GM18867 (cell line): Measurements from ENCODE around the gene RNF220.

Experiments
- ATAC-seq: cut with Tn5 transposase; IDR thresholded peaks from one replicate; pipeline ENCODE4 v1.9.1; 2021; ENCODE audit warnings: mild to moderate bottlenecking, moderate library complexity; ENCODE audit not compliant: unreplicated experiment

The RNF220 gene

DNA sequence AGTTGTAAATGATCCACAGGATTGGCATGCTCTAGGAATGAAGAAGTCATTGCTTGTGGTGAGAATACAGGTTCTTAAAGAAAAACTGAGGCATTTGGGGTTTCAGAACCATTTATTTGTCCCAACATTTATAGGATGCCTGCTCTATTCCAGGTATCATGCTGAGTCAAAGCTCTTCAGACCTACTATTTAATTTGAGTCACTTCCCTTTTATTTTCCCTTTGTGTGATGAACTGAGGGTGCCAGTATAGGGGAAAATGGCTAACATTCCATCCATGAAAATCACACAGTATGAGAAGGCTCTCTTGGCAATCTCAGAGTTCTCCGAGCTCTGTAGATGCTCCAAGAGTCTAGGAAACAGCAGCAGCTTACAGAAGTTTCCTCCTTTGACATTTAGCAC lies 110.4 kb downstream of the RNF220 start:
- no peak for ATAC-seq

DNA sequence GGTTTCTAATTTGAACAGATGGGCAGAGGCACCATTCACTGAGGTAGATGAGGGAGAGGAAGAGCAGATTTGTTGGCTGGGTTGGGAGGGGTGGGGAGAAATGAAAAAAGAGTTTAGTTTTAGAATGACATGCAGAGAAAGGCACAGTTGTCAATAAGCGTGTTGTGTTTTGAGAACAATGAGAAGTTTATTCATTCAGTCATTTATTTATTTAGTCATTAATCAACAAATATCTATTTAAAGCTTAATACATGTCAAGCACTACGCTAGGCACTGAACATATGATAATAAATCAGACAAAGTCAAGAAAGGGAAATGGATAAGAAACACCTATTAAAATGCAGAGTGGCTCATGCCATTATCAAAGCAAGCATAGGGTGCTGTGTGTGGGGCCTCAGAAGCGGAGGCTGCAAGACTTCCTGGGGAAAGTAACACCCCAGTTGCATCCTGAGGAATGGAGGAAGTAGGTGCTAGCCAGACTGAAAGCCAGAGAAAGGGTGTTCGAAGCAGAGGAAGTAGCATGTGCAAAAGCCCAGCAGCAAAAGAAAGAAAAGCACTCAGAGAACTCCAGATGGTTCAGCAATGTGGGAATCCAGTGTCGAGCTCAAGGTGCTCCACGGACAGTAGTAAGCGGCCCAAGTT lies 114.1 kb downstream of the RNF220 start:
- ATAC-seq, result no peak

DNA sequence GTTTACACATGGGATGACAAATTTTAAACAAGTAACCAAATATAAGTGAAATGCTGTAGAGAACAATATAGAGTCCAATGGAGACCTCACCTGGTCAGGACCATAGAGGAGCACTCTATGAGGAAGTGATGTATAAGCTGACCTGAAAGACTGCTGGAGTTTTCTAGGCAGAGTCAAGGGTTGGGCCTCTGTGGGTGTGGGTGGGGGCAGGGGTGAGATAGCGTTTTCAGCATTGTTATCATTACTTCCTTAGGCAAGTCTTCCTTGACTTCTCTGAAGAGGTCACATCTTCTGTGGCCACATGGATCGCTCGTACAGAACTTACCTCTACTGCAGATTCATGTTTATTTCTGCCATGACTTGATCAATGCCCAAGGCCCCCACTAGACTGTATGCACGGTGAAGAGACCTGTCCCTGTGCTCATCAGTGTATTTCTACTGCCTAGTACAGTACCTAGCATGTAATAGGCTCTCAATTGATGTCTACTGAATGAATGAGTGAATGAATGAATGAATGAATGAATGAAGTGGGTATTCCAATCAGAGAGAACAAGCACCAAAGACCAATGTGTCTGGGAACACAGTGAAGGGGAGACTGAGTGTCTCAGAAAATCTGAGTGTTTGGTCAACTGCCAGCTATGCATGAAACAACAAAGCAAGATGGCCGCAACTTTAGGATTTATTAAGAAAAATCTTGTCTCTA lies 116.5 kb downstream of the RNF220 start:
- no peak for ATAC-seq

DNA sequence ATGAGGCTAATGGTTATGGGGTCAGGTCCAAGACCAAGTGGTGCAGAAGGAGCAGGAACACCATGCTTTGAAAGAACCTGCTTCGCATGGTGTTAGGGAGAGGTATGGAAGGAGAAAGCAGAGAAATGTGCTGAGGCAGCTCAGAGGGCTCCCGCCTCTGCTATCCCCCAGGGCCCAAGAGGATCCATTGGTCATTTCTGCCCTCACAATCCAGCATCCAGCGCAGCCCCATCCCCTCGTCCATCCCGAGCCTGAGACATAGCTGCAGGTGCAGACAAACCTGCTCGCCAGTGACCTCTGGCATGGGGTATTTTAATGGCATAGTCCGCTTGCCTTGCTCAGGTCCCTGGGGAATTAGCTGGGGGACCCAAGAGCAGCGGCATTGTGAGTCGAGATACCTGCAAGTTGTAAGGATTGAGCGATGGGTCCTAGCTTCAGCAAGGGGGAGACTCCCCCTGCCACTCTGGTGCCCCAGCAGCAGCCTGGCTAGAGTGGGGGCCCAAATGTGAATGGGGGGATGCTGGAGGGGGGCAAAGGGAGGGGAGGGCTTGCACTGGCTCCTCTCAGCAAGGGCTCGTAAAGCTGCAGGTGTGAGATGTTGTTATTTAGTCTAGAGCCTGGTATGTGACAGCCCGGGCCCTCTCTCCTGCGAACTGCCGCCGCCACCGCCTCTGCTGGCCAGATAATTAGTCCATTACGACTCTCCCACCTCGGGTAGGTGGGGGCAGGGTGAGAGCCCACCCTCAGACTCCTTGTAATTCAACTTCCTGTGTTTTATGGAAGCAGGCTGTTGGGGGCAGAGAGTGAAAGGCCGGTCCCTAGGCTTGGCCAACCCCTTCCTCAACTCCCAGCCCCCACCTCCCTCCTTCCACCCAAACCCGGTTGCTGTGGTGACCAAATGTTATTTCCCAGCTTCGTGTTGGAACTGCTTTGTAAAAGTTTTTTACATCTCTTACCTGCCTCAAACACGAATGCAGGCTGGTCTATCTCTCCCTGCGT lies 118.8 kb downstream of the RNF220 start:
- no peak for ATAC-seq

DNA sequence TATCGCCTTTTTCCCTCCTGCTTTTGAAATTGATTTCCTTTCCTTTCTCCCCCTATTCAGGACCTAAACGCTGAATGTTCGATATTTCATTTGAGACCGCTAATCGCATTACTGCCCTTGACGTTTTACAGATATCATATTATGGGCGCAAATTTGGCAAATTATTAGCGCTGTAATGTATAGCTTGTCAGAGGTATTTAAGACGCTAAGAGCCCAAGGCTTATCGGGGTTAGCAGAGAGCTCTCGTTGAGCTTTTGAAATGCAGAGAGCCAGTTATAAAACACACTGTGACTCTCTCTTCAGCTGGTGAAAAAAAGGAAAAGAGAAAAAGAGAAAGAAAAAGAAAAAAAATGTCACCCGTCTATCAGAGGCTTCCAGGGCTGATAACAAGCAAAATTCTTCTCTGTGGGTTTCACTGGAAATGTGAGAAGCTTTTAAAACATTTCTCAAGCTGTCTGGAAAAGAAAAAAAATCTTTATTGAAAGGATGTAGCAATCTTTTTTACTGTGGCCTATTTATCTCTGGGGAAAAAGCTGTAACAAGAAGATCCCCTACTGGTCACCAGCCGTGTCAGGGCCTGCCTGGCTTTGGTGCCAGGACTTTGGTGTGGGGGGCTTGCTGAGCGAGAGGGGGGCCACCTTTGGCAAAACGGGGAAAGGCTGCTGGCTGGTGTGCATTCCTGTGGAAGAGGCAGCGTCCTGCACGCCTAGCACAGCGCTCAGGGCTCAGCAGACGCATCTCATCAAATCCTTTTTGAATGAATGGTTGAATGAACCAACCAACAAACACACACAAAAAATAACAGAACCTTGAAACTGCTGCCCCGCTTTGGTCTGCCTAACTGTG lies 119.8 kb downstream of the RNF220 start:
- no peak for ATAC-seq

DNA sequence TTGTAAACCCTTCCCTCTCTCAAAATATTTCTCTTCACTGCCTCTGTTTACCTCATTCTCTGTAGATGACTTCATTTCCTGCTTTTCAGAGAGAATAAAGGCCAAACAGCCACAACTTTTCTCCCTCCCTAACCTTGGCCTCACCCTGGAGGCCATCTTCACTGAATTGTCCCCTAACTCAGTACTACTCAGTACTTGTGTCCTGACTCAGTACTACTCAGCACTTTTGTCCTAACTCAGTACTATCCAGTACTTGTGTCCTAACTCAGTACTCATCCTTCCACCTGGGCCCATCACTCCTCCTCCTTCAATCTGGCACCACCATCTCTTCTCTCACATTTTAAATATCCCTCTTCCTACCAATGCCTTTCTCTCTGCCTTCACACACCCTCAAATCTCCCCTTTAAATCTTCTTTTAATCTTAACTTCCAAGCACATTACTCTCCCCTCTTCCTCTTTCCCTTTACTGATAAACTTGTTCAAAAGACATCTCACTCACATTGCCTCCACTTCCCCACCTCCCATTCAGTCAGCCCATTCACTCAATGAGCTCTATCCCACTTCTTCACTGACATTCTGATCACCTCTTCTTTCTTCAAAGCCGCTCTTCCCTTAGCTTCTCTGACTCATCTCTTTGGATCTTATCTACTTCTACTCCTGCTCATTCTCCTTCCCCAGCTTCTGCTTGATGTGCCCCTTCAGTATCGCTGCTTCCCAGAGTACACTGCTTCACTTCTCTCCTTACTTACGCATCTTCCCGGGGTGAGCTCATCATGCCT lies 121.4 kb downstream of the RNF220 start:
- no peak for ATAC-seq

DNA sequence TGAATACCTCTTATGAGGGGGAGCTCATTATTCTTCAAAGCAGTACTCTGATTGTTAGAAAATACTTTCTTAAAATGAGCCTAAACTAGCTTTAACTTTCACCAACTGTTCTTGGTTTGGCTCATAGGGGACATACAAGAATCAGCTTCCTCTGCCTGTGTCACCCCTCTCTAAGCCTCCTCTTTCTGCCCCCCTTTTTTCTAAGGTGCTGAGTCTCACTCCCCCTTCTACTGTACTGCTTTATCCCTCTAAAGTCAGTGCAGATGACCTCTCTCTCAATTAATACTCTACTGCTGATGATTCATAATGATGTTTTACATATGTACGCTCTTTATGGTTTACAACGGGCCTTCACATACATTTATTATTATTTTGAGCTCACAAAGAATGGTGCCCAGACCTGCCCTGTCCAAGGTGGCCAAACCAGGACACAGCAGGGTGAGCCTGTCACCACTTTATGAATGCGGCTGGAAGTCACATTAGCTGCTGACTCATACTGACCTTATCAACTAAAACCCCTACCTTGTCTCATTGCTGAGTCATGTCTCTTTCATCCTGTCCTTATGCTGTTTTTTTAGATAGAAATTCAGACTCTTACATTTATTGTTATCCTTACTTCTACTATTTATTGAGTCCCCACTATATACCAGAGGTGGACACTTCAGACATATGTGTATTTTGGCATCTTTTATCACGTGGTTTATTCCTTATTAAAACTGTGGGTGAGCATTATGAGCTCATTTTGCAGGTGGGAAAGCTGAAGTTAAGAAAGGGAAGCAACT lies 126.9 kb downstream of the RNF220 start:
- peak; percentile 73 for ATAC-seq

DNA sequence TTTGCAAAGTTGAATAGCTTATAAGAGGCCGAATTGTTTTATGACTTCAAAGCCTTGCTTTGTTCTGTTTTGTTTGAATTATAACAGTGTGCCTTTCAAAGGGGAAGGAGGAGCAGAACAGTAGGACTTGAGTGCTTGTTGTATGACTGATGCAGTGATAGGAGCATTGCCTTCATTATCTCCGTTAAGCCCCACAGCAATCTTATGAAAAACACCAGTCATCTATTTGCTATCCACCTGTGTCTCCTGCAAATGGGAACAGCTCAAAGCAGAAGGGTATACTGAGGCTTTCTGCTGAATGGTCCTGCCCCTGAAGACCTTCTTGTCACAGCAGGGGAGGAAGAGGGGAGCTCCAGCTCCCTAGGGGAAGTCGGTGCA lies 127.5 kb downstream of the RNF220 start:
- ATAC-seq, result no peak

DNA sequence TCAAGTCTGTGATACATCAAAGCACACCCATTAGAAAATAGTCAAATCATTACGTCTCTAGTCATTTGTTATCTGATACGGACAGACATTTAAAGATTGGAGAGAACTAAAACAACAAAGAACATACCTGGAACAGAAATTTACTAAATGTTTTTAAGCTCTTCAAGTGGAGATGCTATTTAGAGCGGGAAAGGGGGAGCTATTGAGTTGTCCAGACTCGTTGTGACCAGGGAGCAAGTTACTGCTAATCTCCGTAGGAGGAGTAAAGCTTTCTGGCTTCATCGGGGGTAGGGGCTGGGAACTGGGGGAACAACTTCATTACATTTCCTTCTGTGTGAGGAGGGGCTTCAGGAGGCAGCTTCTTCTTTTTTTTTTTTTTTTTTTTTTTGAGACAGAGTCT lies 129.7 kb downstream of the RNF220 start:
- no peak for ATAC-seq

DNA sequence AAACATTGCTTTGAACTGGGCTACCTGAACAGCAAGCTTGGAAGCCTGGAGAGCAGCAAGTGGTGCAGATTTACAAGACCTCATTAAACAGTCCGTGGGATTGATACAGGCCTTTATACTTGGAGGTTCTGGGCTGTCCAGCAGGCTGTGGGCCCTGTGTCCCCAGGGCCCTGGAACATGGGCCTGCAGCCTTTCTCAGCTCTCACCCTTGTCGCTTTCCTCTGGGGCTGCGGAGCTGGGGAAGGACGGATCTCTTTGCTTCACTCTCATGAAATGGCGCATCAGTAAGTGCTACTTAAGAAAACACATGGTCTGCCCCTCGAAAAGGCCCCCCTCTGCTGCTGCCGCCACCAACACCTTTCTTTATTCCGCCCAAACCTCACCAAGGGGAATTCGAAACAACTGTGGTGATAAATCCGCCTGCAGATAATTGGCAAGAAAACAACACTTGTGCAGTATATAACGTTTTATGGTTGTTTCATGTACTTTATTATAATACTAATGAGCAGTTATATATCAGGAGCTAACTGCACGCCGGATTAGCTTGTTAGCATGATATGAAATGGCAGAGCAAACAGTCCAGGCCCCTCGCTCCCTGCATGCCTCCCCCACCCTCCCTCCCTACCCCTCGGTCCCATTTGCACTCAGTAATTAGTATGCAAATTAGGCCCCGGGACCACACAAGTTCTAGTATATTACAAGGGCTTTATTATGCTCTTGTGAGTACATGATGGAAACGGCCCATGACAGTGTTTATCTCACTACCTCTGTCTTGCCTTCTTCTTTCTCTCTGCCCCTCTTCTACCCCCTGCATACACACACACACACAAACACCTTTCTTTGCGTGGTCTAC lies 131.5 kb downstream of the RNF220 start:
- ATAC-seq, result no peak

DNA sequence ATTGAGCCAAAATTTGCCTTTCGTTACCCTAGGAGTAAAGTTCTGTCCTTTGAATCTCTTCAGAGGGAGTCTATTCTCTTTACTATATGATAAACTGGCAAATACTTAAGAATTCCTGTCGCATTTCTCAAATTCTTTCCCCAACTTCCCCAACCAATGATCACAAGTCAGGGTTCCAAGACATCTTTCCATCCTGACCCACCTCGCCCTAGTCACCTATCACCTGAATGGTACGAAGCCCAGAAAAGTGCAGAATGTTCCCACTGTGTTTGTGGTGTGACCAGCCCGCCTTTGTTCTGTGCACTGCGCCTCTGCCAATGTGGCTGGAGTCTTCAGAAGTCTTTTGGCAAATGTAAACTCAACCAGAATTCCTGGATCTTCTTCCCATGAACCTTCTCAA lies 132.5 kb downstream of the RNF220 start:
- ATAC-seq, result no peak

DNA sequence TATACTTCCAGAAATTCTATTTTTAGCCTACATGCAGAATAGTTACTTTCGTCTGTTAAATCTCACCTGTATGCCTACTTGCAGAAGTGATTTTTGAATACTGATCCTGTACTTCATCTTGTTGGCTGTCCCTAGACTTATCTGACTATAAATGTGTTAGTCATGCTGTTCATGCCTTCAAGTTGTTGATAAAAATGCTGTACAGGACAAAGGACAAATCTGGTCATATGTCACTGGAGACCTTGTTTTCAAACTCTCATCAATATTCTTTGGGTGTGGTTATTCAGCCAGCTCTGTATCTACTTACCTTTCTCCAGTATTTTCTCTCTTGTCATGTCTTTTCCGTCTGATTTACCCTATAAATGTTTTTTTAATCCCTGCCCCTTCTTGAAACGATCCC lies 132.9 kb downstream of the RNF220 start:
- no peak for ATAC-seq

DNA sequence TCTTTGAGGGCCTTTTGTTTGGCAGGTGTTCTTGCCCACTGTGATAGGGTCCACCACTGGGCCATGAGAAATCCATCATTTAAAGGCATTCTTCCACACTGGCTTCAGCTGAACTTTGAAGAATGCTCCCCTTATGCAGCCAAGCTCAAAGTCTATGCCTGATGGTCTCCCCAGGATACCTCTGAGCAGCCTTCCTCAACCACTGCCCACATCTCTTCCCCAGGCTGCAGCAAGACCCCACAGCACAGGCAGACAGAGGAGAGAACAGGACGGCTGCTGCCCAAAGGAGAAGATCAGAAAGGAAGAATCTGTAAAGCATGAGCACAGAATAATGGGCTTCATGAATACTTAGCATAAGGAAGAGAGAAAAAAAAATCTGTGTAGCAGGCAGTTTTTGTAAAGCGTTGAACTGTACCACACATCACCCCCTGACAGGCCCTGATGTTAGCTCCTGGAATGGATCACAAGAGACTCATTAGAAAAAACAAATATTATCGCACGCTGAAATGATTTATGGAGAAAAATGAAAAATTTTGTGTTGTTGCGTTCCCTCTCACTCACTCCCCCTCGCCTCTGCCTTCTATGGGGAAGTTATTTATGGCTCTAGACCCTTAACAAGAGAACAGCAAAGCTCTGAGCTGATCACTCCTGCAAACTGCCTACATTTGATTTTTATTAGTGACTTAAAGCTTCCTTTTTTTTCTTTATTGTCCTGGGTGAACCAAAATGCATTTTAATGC lies 135.1 kb downstream of the RNF220 start:
- no peak for ATAC-seq

DNA sequence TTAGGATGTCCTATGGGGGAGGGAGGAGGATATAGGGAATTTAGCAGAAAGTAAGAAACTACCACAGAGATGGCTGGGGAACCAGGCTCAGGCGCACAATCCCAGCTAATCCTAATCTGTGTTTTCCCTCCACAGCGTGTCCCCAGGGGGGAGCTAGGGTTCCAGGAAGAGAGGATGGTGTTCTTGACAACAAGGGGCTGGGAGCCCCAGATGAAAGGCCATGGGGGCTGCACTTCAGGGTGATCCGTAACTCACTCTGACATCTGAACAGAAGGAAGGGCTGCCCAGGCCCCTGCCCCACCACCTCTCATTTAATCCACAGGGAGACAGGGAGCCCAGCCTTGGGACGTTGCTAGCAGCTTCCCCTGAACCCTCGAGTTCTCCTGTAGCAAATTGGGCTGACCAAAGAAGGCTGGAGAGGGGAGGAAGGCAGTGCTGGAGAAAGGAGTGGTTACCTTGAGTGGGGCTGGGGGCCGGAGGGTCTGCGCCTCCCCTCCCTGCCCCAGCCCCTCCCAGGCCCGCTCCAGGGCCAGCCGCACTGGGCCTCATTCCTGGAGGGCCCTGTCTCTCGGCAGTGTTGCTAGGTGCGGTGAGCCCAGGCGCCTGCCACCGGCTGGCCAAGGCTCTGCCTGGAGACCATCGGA lies 137.5 kb downstream of the RNF220 start:
- ATAC-seq, result no peak

DNA sequence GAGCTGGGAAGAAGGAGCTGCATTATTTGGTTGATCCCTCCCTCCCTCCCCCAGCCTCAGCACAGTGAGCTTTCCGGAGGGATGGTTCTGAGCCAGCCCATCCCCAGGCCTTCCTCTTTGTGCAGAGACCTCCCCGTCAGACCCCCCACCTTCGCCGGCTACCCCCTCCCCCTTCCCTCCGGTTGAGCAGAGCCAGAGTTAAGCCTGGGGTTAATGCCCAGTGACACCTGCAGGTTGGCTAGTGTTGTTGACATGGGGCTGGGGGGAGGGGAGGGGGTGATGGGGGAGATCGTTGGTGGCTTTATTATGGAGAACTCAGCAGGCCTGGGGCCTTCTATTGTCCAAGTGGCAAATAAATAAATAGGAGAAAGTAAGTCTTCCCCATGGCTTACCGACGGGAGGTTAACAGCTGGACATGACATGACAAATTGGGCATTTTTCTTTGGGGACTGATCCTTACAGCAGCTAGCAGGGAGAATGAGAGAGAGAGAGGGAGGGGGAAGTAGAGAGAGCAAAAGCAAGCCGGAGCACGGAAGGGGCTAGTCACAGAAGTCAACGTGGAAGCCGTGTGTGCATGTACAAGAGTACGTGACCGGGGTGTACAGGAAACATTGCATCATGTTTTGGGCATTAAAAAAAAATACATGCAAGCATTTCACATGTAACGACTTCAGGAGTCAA lies 138.1 kb downstream of the RNF220 start:
- ATAC-seq, result no peak

DNA sequence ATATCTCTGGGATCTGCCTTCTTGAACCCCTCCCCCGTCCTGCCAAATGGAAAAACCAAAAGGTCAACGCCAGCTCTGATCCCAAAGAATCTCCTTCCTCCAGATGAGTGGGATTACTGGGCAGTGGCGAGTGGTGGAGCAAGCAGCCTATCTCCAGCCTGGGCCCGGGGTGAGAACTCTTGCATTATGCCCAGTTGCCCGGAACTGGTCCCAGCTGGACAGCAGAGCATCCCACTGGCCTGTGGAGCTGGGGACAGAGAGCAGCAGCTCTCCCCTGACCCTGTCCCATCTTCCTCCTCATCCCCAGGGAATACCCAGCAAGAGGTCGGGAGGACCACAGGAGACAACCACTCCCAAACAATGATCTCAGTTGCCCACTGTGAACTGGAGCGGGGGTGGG lies 138.7 kb downstream of the RNF220 start:
- no peak for ATAC-seq

DNA sequence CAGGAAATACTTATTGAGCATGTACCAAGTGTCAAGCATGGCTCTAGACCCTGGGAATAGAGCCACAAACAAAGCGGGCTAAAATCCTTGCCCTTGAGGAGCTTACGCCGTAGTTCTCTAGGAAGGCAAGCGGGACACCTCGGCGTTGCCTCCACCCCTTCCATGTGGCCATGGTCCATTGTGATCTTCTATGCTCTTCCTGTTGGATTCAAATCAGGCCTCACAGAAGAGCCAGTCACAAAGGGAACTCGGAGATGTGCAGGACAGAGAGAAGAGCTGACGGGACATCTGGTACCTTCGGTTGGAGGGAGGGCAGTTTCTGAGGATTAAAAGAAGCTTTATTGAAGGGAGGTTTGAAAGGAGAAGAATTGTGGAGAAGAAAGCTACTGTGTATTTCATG lies 139.9 kb downstream of the RNF220 start:
- ATAC-seq, result no peak
